NCI-H1694 (cell line): ENCODE results near the gene GIT1.
A peak's percentile ranks its signal among the peaks of the same experiment; 100 is the strongest.

Experiments
- DNase-seq: peaks from one replicate; lab custom pipeline; 2025; lab: John Stamatoyannopoulos, UW

The GIT1 gene

DNA sequence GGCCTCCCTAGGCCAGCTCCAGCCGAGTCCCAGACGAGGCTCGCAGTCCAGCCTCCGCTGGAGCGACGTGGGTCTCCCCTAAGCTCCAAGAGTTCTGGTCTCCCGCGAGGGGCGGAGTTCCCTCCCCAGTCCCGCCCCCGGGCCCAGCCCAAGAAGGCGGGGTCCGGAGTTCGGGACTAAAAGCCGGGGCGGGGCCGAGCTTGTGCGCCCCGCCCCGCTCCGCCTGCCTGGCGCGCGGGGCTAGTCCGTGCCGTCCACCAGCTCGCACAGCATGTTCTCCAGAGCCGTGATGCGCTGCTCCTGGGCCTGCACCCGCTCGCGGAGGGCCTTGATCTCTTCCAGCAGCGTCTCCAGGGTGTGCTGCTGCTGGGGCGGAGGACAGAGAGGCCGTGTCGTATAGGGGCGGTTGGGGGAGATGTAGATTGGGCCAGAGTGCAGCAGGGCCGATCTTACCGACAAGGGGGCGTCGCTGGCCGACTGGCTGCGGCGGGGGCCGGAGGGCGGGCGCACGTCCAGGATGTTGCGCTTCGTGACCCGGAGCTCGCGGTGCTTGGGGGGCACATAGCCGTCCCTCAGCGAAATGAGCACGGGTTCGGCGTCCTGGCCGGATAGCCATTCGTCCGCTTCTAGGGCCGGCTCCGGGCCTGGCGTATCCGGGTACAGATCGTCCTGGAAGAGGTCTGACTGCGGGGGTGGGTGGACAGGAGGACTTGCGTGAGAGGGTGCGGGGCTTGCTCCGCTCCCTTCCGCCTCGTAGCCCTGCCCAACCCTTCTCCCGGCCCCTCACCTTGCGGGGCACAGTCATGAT is 26.2 kb upstream of the GIT1 start:
- DNase-seq, result peak; percentile 72

DNA sequence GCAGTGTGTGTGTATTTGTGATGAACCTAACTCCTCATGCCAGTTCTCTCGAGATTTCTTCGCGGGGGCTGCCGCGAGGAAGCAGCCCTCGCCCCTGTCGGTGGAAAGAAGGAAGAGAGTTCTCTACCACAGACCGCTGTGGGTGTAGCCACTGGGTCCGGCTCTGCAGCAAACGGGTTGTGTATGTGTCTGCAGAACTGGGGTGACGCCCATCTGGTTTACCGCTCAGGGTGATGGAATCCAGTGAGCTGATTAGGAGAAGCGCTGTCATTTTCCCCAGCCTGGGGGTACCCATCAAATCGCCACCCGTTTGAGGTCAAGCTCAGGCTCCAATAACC is 25.6 kb upstream of the GIT1 start:
- DNase-seq, result no peak

DNA sequence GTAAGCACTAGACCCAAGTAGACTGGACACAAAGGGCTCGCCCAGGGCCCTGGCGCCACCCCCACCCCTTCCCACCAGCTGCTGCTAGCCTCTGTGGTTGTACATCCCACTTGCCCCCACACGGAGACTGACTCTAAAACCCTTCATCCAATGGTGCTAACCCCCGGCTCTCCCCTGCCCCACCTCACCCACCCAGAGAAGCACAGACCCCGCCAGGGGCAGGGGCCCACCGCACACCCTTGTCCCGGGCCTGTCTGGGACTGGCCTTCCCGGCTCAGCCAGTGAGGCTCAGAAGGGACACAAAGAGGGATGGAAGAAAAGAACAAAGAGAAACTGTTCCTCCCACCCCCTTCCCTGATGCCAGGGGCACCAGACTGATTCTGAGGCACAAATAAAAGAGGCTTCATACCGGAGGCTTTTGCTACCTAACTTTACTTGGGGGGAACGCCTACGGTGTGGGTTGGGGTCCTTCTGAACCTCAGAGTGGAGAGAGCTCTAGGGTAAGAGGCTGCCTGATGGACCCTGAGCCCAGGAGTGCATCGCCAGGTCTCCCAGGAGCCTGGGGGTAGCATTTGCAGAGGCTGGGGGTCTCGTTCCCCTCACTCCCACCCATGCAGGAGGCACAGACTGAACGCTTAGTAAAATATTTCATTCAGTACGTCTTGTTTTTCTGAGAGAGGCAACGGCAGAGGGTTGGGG is 25.1 kb upstream of the GIT1 start:
- DNase-seq, result no peak

DNA sequence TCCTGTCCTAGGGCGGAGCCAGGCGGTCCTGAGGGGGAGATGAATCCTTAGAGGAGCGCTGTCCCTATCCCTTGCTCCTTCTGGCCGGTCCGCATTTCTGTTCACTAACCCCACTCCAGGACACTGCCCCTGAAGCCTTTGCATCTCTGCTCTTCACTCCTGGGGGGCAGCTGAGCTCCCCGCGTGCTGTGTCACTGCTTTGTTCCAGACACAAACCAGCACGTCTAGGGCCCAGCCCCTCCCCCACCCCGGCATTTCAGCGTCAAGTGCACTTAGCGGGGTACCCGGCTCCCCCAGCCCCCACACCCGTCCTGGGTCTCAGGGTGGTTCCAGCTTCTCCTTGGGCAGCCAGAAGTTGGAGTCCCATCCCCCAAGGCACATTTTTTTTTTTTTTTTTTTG is 24.4 kb upstream of the GIT1 start:
- no peak for DNase-seq

DNA sequence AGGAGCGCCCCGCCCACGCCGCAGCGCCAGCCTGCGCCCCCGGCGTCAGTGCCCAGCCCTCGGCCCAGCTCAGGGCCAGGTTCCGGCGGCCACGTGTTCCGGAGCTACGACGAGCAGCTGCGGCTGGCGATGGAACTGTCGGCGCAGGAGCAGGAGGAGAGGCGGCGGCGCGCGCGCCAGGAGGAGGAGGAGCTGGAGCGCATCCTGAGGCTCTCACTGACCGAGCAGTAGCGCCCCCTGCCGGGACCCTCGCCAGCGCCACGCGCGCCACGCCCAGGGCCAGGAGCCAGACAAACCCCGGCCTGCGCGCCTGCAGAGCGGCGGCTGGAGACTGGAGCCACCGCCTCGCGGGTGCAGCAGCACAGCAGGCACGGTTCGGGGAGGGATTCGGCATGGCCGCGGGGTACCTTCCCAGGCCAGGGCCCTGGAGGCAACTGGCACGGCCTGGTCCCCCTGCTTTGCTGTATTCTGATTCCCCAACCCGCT is 23.9 kb upstream of the GIT1 start:
- DNase-seq, result no peak

DNA sequence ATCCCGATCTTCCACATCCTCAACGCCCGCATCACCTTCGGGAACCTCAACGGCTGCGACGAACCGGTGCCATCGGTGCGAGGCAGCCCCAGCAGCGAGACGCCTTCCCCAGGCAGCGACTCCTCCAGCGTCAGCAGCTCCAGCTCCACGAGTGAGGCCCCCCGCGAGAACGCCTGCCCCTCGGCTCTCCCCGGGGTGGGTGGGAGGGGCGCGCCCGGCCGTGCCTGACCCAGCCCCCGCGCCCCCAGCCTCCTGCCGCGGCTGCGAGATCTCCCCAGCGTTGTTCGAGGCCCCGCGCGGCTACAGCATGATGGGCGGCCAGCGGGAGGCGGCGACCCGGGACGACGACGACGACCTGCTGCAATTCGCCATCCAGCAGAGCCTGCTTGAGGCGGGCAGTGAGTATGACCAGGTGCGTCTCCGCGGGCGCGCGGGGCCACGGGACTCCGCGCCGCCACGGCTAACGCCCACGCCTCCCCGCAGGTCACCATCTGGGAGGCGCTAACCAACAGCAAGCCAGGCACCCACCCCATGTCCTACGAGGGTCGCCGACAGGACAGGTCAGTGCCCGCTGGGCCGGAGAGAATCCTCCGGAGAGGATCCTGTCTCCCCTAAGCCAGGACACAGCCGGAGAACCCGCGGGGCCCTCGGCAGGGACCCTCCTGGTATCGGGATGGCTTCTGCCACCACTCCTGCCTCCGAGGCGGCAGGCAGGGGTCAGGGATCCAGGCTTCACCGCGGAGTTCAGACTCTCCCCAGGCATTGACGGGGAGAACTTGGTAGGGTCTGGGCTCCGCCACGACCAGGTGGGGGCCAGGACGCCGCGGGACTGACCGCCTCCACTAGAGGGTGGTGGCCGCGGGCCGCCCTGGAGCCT is 23.2 kb upstream of the GIT1 start:
- DNase-seq, result no peak

DNA sequence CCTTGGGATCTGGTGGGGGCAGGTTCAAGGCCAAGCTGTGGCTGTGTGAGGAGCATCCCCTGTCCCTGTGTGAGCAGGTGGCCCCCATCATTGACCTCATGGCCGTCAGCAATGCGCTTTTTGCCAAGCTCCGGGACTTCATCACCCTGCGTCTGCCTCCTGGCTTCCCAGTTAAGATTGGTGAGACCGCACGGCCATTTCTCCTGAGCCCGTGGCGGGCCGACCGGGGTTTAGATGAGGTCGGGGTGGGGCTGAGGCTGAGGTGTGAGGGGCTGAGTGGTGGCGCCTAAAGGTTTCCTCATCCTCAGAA is 22.6 kb upstream of the GIT1 start:
- DNase-seq, result no peak

DNA sequence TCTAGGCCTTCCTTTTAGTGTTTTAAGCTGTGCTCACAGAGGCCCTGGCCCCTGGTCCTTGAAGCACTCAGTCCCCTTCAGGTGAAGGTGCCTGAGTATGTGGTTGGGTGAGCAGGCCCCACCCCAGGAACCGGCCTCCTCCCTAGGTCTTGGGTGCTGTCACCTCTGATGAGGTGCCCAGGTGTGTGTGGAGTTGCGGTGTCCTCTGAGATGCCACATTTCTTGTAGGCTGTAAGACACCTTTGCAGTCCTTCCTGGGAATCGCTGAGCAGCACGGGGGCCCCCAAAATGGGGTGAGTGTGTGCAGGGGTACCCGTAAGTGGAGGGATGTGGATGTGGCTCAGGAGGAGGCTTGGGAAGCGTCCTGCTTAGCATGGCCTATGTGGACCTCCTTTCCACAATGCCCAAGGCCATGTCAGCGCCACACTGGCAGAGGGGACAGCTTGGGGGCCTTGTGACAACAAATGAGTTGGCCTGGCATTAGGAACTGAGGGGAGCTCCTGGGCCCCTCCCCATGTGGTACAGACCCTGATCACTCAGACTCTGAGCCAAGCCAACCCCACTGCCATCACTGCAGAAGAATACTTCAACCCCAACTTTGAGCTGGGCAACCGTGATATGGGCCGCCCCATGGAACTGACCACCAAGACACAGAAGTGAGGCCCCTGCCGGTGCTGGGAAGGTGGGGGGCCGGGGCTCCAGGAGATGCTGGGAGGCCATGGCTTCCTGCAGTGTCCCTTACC is 22.1 kb upstream of the GIT1 start:
- no peak for DNase-seq

DNA sequence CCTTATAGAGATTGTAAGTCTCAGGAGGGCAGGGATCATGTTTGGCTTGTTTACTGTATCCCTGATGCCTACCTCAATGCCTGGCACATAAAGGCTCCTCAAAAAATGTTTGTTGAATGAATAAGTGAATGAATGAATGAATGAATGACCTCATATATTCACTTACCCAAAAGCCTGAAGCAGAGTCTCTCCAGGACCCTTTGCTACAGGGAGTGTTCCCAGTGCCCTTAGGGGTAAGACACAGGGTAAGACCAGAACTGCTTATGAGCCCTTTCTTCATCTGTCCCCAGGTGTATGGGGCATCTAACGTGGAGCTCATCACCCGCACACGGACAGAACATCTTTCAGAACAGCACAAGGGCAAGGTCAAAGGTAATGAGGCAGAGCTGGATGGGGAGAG is 20.9 kb upstream of the GIT1 start:
- no peak for DNase-seq

DNA sequence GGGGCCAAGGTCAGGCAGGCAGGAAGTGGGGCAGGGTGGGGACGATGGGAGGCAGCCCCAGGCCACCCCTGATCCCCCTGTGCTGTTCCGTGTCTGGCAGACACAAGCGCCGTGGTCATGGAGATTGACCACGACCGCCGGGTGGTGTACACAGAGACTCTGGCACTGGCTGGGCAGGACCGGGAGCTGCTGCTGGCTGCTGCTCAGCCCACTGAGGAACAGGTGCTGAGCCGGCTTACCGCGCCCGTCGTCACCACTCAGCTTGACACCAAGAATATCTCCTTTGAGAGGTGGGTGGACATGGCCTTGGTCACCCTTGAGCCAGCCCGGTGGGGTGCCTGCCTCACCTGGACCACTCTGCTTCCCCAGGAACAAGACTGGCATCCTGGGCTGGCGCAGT is 19.5 kb upstream of the GIT1 start:
- DNase-seq, result no peak

DNA sequence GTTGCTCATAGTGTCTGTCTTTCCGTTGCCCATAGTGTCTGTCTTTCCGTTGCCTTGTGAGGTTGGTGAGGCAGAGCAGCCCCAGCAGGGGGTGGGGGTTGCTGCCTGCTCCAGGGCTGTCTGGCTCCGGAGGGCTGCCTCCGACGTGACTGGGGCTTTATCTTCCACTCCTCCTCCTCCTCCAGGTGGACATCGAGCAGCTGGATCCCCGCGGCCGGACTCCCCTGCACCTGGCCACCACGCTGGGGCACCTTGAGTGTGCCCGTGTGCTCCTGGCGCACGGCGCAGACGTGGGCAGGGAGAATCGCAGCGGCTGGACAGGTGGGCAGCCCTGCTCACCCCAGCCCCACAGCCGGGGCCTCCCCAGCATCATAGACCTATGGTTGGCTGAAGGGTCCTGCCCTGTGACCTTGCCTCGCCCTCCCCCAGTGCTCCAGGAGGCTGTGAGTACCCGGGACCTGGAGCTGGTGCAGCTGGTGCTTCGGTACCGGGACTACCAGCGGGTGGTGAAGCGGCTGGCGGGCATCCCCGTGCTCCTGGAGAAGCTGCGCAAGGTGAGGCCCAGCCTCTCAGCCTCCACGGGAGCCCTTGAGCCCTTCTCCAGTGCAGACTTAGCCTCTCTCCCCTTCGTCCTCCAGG is 18.2 kb upstream of the GIT1 start:
- DNase-seq, result no peak

DNA sequence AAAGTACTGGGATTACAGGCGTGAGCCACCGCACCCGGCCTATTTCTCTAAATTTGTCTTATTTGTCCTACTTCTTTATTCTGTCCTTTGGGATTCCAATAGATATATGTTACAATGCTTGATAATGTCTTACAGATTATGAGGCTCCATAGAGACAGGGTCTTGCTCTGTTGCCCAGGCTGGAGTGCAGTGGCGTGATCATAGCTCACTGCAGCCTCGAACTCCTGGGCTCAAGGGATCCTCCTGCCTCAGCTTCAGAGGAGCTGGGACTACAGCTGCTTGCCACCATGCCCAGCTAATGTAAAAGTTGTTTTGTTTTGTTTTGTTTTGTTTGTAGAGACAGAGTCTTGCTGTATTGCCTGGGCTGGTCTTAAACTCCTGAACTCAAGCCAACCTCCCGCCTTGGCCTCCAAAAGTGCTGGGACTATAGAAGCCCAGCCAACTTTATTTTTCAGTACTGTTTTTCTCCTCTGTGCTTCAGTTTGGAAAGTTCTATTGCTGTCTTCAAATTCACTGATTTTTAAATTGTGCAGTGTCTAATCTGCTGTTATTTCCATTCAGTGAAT is 13.7 kb upstream of the GIT1 start:
- no peak for DNase-seq

DNA sequence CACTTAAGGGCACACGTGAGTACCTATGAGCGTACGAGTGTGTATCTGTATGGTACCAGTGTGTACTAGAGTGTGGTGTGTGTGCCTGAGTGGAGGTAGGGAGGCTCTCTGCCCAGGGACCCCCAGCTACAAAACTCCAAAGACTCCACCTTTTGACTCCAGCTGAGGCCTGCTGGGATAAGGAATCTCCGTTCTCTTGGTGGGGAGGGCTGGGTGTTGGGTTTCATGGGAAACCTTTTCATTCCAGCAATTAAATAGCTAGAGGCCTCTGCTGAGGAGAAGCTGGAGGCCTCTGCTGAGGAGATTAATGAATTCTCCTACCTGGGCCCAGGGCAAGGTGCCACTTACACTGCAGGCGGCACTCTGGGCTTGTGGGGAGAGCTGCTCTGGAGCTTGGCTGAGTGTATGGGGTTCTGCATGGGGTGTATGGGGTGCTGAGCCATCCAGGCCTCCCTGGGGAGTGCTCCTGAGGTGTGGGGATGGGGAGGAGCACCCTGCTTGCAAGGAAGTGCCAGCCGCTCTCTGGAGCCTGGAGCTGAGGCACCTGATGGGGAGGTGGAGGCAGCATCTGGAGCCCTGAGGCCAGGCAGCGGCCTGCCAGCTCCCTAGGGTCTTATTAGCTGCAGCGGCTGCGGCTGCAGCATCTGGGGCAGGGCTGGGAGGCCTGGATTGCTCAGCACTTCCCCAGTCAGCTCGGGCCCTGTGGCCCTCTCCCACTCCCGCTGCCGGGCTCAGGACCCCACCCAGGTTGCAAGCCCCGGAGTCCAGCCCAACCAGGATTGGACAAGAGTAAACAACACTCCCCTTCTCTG is 8.1 kb upstream of the GIT1 start:
- DNase-seq, result peak; percentile 13

DNA sequence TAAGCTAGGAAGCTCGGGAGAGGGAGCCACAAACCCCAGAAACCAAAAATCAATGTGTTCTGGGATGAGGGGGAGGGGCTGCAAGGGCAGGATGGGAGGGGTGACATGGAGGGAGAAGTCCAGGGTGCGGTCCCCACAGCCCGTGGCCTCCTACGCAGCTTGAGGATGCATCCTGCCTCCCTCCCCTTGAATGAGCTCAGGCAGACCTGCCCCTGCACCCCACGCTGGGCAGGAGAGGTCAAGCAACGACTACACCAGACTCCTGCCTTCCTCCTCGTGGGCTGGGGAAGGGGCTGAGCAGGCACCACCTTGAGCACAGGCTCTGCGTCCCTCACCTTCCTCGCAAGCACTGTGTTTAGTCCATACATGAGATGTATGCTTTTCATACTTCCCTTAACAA is 7.4 kb upstream of the GIT1 start:
- no peak for DNase-seq

DNA sequence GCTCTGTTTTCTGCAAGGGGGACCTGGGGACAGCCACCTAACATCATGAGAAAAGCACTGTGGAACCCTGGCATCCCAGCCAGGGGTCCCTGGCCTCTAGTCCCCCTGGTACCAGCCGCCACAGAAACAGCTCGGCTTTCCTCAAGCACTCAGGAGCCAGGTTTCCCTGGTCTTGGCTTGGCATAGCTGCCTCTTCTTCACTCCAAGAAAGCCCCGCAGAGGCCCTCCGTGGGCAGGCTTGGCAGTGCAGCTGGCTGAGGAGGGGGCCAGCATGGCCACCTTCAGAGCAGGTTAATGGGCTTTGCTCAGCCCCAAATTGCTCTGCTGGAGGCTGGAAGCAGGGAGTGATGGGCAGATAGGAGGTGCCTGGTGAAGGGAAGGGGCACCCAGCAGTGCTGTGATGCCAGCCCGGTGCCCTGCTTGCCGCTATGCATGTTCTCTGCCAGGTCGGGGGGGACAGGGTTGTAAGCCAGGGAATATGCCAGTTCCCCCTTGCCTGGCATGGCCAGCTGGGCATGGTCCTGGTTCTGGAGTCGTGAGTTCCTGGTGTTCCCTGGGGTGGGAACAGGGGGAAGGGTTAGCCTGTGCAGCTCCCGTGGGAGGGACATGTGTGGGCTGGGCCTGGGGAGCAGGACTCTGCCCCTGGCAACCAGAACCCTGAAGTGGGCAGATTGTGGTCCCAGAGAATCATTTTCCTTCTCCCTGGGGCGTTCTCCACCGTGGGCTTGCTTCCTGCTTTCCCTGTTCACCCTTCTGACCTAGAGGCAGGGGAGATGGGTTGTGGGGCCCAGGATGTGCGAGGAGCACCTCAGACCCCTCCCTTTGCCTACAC is 6.7 kb upstream of the GIT1 start:
- DNase-seq, result no peak

DNA sequence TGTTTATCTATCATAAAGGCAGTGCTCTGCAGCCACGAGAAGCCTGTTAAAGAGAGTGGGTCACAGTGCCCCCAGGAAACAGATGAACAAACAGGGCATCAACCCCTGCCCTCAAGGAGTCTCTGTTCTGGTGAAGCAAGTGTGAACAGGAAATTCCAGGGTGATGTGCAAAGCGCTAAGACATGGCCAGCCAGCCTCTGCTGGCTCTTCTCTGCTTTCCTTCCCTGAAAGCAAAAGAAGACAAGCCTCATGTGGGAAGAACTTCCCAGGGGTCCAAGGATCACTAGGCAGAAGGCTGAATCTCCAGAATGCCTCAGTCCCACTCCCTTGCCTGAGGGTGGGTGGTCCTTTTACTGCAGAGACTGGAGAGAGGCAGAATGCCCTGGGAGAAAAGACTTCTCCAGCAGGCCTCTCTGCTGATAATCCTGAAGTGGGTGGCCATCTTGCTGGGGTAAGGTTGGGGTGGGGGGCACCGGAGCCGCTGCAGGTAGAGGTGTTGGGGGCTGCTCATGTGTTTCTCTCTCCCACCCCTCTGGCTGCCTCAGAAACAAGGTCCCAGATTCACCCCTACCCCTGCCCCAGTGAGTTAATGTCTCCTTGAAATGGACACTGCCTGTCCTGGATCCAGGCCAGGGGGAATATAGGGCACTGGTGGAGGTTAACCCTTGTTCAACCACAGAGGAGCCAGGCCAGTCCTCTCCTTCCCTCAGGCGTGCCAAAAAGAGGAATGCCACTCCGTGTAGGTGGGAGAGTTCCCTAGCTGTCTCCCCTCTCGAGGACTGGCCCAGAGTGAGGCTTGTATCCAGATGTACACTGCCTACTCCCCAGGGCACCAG is 5.9 kb upstream of the GIT1 start:
- DNase-seq, result no peak

DNA sequence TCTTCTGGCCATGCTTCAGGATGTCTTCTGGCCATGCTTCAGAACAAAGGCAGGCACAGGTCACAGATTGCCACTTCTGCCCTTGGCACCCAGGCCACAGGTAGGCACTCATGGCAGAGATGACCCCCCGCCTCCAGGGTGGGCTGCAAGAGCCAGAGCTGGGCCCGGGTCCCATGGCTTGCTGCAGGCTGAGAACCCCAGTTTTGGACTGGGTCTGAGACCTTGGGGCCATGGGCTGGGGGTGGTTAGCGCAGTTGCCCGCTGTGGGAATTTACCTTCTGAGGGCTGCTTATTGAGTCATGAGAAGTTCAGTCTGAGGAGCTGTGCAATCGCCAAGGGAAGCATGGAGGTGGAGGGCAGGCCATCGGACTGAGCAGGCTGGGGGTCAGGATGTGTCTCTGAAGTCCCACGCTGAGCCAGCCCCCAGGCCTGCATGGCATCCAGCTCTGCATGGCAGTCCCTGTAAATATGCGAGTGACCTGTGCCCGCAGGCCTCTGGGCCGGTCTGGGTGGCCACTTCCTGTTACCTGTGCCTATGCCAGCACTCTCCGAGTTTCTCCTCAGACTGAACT is 5.2 kb upstream of the GIT1 start:
- DNase-seq, result no peak
